ENCODE results near the gene MBP.

Gene MBP

GRCh38 chr18:77079954-77080682, 52.5 kb downstream of the MBP start:
- H3K36me3 Mint-ChIP-seq = peaks cover 37% of the 10 kb centered on the region
- no peak overlapping the region for H3K27ac Mint-ChIP-seq

GRCh38 chr18:77079088-77079487, 53.5 kb downstream of the MBP start:
- Mint-ChIP-seq H3K27ac (peak overlapping the region; percentile 69), H3K9me3 (no peaks in the 10 kb centered on the region), H3K4me3 (no peak overlapping the region), H3K4me1 (peaks cover 74% of the 10 kb centered on the region), H3K36me3 (peaks cover 38% of the 10 kb centered on the region)
- ATAC-seq (no peak), DNase-seq (ENCODE audit: low spot score in 2 of 2) (no peak)

More at GRCh38 chr18:77079954-77080682, 52.5 kb downstream of the MBP start:
- Mint-ChIP-seq H3K9me3 (no peaks in the 10 kb centered on the region), H3K4me1 (peaks cover 76% of the 10 kb centered on the region), H3K4me3 (peak overlapping the region; percentile 46)
- no peak for DNase-seq (ENCODE audit: low spot score in 2 of 2)
- peak; percentile 75 for ATAC-seq

- peak overlapping the region; percentile 69 for H3K27ac Mint-ChIP-seq
- peaks cover 74% of the 10 kb centered on the region for H3K4me1 Mint-ChIP-seq
- DNase-seq (ENCODE audit: low spot score in 2 of 2) (no peak), ATAC-seq (no peak)
- no peaks in the 10 kb centered on the region for H3K9me3 Mint-ChIP-seq
- no peak overlapping the region for H3K4me3 Mint-ChIP-seq
- H3K36me3 Mint-ChIP-seq = peaks cover 42% of the 10 kb centered on the region
Observed at GRCh38 chr18:77078690-77079070, 53.9 kb downstream of the MBP start.

- H3K27ac Mint-ChIP-seq = peak overlapping the region; percentile 69
- peaks cover 46% of the 10 kb centered on the region for H3K36me3 Mint-ChIP-seq
- ATAC-seq = no peak
Observed at GRCh38 chr18:77077941-77078689, 54.5 kb downstream of the MBP start.

GRCh38 chr18:77077401-77077800, 55.2 kb downstream of the MBP start:
- DNase-seq (ENCODE audit: low spot score in 2 of 2) (no peak), ATAC-seq (no peak)
- H3K36me3 Mint-ChIP-seq = peaks cover 43% of the 10 kb centered on the region
- H3K4me3 Mint-ChIP-seq = no peak overlapping the region
- H3K27ac Mint-ChIP-seq = no peak overlapping the region
- peaks cover 75% of the 10 kb centered on the region for H3K4me1 Mint-ChIP-seq
- H3K9me3 Mint-ChIP-seq = no peaks in the 10 kb centered on the region

More at GRCh38 chr18:77077941-77078689, 54.5 kb downstream of the MBP start:
- DNase-seq (ENCODE audit: low spot score in 2 of 2) = no peak
- Mint-ChIP-seq H3K4me1 (peaks cover 74% of the 10 kb centered on the region), H3K9me3 (no peaks in the 10 kb centered on the region), H3K4me3 (no peak overlapping the region)

GRCh38 chr18:77076111-77076510, 56.5 kb downstream of the MBP start:
- Mint-ChIP-seq H3K27ac (no peak overlapping the region), H3K36me3 (peaks cover 55% of the 10 kb centered on the region), H3K4me3 (no peak overlapping the region), H3K9me3 (no peaks in the 10 kb centered on the region), H3K4me1 (peaks cover 77% of the 10 kb centered on the region)
- ATAC-seq = no peak
- DNase-seq (ENCODE audit: low spot score in 2 of 2) = no peak

- Mint-ChIP-seq H3K4me1 (peaks cover 89% of the 10 kb centered on the region), H3K27ac (peak overlapping the region; percentile 58), H3K9me3 (no peaks in the 10 kb centered on the region), H3K36me3 (peaks cover 60% of the 10 kb centered on the region), H3K4me3 (peak overlapping the region; percentile 44)
- DNase-seq (ENCODE audit: low spot score in 2 of 2) (no peak), ATAC-seq (no peak)
Observed at GRCh38 chr18:77074431-77074830, 58.2 kb downstream of the MBP start.

GRCh38 chr18:77073336-77074093, 59.1 kb downstream of the MBP start:
- peak overlapping the region; percentile 44 for H3K4me3 Mint-ChIP-seq
- ATAC-seq (peak; percentile 92), DNase-seq (ENCODE audit: low spot score in 2 of 2) (peak in 1 of 2 donors; percentile 71)
- H3K4me1 Mint-ChIP-seq = peaks cover 89% of the 10 kb centered on the region
- H3K9me3 Mint-ChIP-seq = no peaks in the 10 kb centered on the region
- H3K27ac Mint-ChIP-seq = peak overlapping the region; percentile 58
- peaks cover 51% of the 10 kb centered on the region for H3K36me3 Mint-ChIP-seq

GRCh38 chr18:77072566-77072965, 60.0 kb downstream of the MBP start:
- H3K27ac Mint-ChIP-seq = peak overlapping the region; percentile 45
- no peak for ATAC-seq
- peak overlapping the region; percentile 60 for H3K4me3 Mint-ChIP-seq

GRCh38 chr18:77071711-77072292, 60.8 kb downstream of the MBP start:
- Mint-ChIP-seq H3K4me3 (peak overlapping the region; percentile 60), H3K4me1 (peaks cover 93% of the 10 kb centered on the region), H3K27ac (peak overlapping the region; percentile 45), H3K36me3 (peaks cover 47% of the 10 kb centered on the region), H3K9me3 (no peaks in the 10 kb centered on the region)
- ATAC-seq (peak; percentile 31), DNase-seq (ENCODE audit: low spot score in 2 of 2) (no peak)

More at GRCh38 chr18:77072566-77072965, 60.0 kb downstream of the MBP start:
- DNase-seq (ENCODE audit: low spot score in 2 of 2) = no peak
- no peaks in the 10 kb centered on the region for H3K9me3 Mint-ChIP-seq
- peaks cover 89% of the 10 kb centered on the region for H3K4me1 Mint-ChIP-seq
- peaks cover 47% of the 10 kb centered on the region for H3K36me3 Mint-ChIP-seq

GRCh38 chr18:77071061-77071460, 61.5 kb downstream of the MBP start:
- Mint-ChIP-seq H3K9me3 (no peaks in the 10 kb centered on the region), H3K36me3 (peaks cover 49% of the 10 kb centered on the region), H3K4me3 (peak overlapping the region; percentile 60), H3K27ac (peak overlapping the region; percentile 45), H3K4me1 (peaks cover 92% of the 10 kb centered on the region)
- DNase-seq (ENCODE audit: low spot score in 2 of 2) (no peak), ATAC-seq (no peak)

GRCh38 chr18:77070627-77071026, 62.0 kb downstream of the MBP start:
- Mint-ChIP-seq H3K4me1 (peaks cover 95% of the 10 kb centered on the region), H3K4me3 (peak overlapping the region; percentile 60), H3K9me3 (no peaks in the 10 kb centered on the region), H3K27ac (no peak overlapping the region), H3K36me3 (peaks cover 53% of the 10 kb centered on the region)
- ATAC-seq (no peak), DNase-seq (ENCODE audit: low spot score in 2 of 2) (no peak)

GRCh38 chr18:77069931-77070330, 62.7 kb downstream of the MBP start:
- ATAC-seq (no peak), DNase-seq (ENCODE audit: low spot score in 2 of 2) (peak in 1 of 2 donors; percentile 74)
- no peaks in the 10 kb centered on the region for H3K9me3 Mint-ChIP-seq
- peaks cover 60% of the 10 kb centered on the region for H3K36me3 Mint-ChIP-seq
- peak overlapping the region; percentile 60 for H3K4me3 Mint-ChIP-seq
- H3K27ac Mint-ChIP-seq = peak overlapping the region; percentile 91
- H3K4me1 Mint-ChIP-seq = peaks cover 95% of the 10 kb centered on the region

GRCh38 chr18:77069482-77069881, 63.1 kb downstream of the MBP start:
- no peaks in the 10 kb centered on the region for H3K9me3 Mint-ChIP-seq
- DNase-seq (ENCODE audit: low spot score in 2 of 2) (no peak), ATAC-seq (no peak)
- H3K4me3 Mint-ChIP-seq = peak overlapping the region; percentile 60
- peaks cover 97% of the 10 kb centered on the region for H3K4me1 Mint-ChIP-seq
- peak overlapping the region; percentile 91 for H3K27ac Mint-ChIP-seq
- peaks cover 65% of the 10 kb centered on the region for H3K36me3 Mint-ChIP-seq
